ENCODE results near the gene PPARA.

DNA sequence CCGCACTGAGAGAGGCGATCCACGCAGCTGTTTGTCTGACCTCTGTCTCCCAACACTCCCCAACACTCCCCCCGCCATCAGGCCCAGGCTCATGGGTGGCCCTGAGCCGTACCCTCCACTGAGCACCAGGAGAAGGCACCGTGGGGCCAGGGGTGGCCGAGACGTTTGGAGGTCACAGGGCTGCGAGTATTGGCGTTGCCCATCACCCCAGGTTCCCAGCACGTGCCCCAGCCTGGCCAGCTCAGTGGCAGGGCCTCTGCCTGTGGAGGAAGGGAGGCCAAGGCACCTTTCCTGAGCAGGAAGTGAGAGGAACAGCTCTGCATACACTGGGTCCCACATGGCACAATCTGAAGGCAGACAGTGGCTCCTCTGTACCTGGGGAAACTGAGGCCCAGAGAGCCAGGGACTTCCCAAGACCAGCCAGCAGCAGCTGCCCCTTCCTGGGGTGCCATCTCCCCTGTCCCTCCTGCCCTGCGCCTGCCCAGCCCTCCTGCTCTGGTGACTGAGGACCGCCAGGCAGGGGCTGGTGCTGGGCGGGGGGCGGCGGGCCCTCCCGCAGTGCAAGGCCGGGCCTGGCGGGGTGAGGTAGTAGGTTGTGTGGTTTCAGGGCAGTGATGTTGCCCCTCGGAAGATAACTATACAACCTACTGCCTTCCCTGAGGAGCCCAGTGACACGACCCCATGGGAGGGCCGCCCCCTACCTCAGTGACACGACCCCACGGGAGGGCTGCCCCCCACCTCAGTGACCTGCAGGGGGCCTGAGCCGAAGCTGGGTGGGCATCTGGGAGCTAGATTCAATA is 37.0 kb upstream of the PPARA start:
- TF ChIP-seq, protein P1, sequence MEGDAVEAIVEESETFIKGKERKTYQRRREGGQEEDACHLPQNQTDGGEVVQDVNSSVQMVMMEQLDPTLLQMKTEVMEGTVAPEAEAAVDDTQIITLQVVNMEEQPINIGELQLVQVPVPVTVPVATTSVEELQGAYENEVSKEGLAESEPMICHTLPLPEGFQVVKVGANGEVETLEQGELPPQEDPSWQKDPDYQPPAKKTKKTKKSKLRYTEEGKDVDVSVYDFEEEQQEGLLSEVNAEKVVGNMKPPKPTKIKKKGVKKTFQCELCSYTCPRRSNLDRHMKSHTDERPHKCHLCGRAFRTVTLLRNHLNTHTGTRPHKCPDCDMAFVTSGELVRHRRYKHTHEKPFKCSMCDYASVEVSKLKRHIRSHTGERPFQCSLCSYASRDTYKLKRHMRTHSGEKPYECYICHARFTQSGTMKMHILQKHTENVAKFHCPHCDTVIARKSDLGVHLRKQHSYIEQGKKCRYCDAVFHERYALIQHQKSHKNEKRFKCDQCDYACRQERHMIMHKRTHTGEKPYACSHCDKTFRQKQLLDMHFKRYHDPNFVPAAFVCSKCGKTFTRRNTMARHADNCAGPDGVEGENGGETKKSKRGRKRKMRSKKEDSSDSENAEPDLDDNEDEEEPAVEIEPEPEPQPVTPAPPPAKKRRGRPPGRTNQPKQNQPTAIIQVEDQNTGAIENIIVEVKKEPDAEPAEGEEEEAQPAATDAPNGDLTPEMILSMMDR (IDR thresholded peaks at IDR 0.05 in 2 of 3, conservative IDR thresholded peaks at IDR 0.05 in 1 of 3; ENCODE audit: borderline replicate concordance in 1 of 3, insufficient read depth in 1 of 3, low read depth in 2 of 3, low read length in 2 of 3): no peak
- TF ChIP-seq POLR2AphosphoS5 (IDR thresholded peaks at IDR 0.05; ENCODE audit: low read depth, low read length) (no peak), FOSL1 (IDR thresholded peaks at IDR 0.05; ENCODE audit: low read depth) (no peak), ZFX (IDR thresholded peaks at IDR 0.05) (no peak), YY1 (IDR thresholded peaks at IDR 0.05; ENCODE audit: extremely low read depth, insufficient replicate concordance, low read depth, low read length) (no peak), SRF (IDR thresholded peaks at IDR 0.05; ENCODE audit: low read depth) (no peak)
